Parathyroid adenoma (tissue), 2 donors: Measurements from ENCODE around the gene MS4A15.
"Not testable (repeated sequence)": the region's sequence is repeated elsewhere in the genome, so short reads cannot be mapped to it uniquely, and the experiment has no call there.

Source experiments
- H2AFZ ChIP-seq: fragments of 300-600 bp; sonication (generic); one replicate; pipeline ENCODE4 v1.7.0; 2017; ENCODE audit warnings: antibody characterized with exemption, mild to moderate bottlenecking
- H3K27ac ChIP-seq: fragments of 300-600 bp; sonication (generic); one replicate; pipeline ENCODE4 v1.7.0; 2017
- H3K27me3 ChIP-seq: fragments of 300-600 bp; sonication (generic); one replicate; pipeline ENCODE4 v1.7.0; 2017; ENCODE audit warnings: low read length; ENCODE audit not compliant: control insufficient read depth, insufficient read depth
- H3K36me3 ChIP-seq: fragments of 300-600 bp; sonication (generic); one replicate; pipeline ENCODE4 v1.7.0; 2017; ENCODE audit warnings: low read length; ENCODE audit not compliant: control insufficient read depth, insufficient read depth
- H3K4me1 ChIP-seq: fragments of 300-600 bp; sonication (generic); one replicate; pipeline ENCODE4 v1.7.0; 2017; ENCODE audit warnings: control low read depth
- H3K4me2 ChIP-seq: fragments of 300-600 bp; sonication (generic); one replicate; pipeline ENCODE4 v1.7.0; 2017; ENCODE audit warnings: low read length
- H3K4me3 ChIP-seq: fragments of 300-600 bp; sonication (generic); one replicate; pipeline ENCODE4 v1.7.0; 2017; ENCODE audit warnings: low read depth, low read length
- H3K79me2 ChIP-seq: fragments of 300-600 bp; sonication (generic); one replicate; pipeline ENCODE4 v1.7.0; 2017; ENCODE audit warnings: control low read depth
- H3K9ac ChIP-seq: fragments of 300-600 bp; sonication (generic); one replicate; pipeline ENCODE4 v1.7.0; 2017; ENCODE audit warnings: mild to moderate bottlenecking
- H3K9me3 ChIP-seq: fragments of 300-600 bp; sonication (generic); one replicate; pipeline ENCODE4 v1.7.0; 2017; ENCODE audit warnings: low read length; ENCODE audit not compliant: control insufficient read depth
- CTCF ChIP-seq: fragments of 300-600 bp; sonication (generic); IDR thresholded peaks from one replicate; pipeline ENCODE4 v1.7.0; 2017; ENCODE audit warnings: antibody characterized with exemption, mild to moderate bottlenecking
- donor health status: primary hyperparathyroidism.

MS4A15 gene

GRCh38 chr11:60813324-60813723 is 56.7 kb downstream of the MS4A15 start:
- H3K9me3 ChIP-seq = no peaks in the 10 kb centered on the region
- no peaks in the 10 kb centered on the region for H3K4me1 ChIP-seq
- H3K4me2 ChIP-seq = no peak overlapping the region
- H3K27me3 ChIP-seq = no peaks in the 10 kb centered on the region
- TF ChIP-seq CTCF = no peak
- H3K79me2 ChIP-seq = no peaks in the 10 kb centered on the region
- H3K27ac ChIP-seq = no peak overlapping the region
- no peak overlapping the region for H3K9ac ChIP-seq
- no peaks in the 10 kb centered on the region for H3K36me3 ChIP-seq
- no peak overlapping the region for H2AFZ ChIP-seq
- no peak overlapping the region for H3K4me3 ChIP-seq

- Histone ChIP-seq H3K27ac (no peak overlapping the region), H2AFZ (no peak overlapping the region), H3K9ac (no peak overlapping the region), H3K4me1 (no peaks in the 10 kb centered on the region), H3K4me3 (no peak overlapping the region), H3K9me3 (no peaks in the 10 kb centered on the region), H3K79me2 (no peaks in the 10 kb centered on the region), H3K36me3 (no peaks in the 10 kb centered on the region), H3K4me2 (no peak overlapping the region), H3K27me3 (no peaks in the 10 kb centered on the region)
- TF ChIP-seq CTCF = no peak
Measured at GRCh38 chr11:60814112-60814511, 57.4 kb downstream of the MS4A15 start.

- Histone ChIP-seq H3K4me1 (no peaks in the 10 kb centered on the region), H3K9me3 (no peaks in the 10 kb centered on the region), H3K27ac (no peak overlapping the region), H3K4me2 (no peak overlapping the region), H3K79me2 (no peaks in the 10 kb centered on the region), H3K27me3 (no peaks in the 10 kb centered on the region), H3K4me3 (no peak overlapping the region), H2AFZ (no peak overlapping the region), H3K9ac (no peak overlapping the region), H3K36me3 (no peaks in the 10 kb centered on the region)
- no peak for TF ChIP-seq CTCF
Measured at GRCh38 chr11:60816590-60817157, 60.0 kb downstream of the MS4A15 start.

- H3K79me2 ChIP-seq = no peaks in the 10 kb centered on the region
- H3K4me2 ChIP-seq = no peak overlapping the region
- no peaks in the 10 kb centered on the region for H3K27me3 ChIP-seq
- H3K9ac ChIP-seq = no peak overlapping the region
- H3K4me3 ChIP-seq = no peak overlapping the region
- no peaks in the 10 kb centered on the region for H3K36me3 ChIP-seq
- no peaks in the 10 kb centered on the region for H3K4me1 ChIP-seq
- H3K27ac ChIP-seq = no peak overlapping the region
- no peak for TF ChIP-seq CTCF
- H2AFZ ChIP-seq = no peak overlapping the region
- no peaks in the 10 kb centered on the region for H3K9me3 ChIP-seq
Measured at GRCh38 chr11:60818057-60818456, 61.4 kb downstream of the MS4A15 start.

GRCh38 chr11:60821827-60822599 is 65.3 kb downstream of the MS4A15 start:
- TF ChIP-seq CTCF = no peak
- Histone ChIP-seq H2AFZ (no peak overlapping the region), H3K4me2 (peak overlapping the region; percentile 5), H3K9ac (no peak overlapping the region), H3K79me2 (no peaks in the 10 kb centered on the region), H3K4me3 (no peak overlapping the region), H3K27ac (no peak overlapping the region), H3K4me1 (peaks cover 9% of the 10 kb centered on the region), H3K9me3 (no peaks in the 10 kb centered on the region), H3K36me3 (no peaks in the 10 kb centered on the region), H3K27me3 (no peaks in the 10 kb centered on the region)

GRCh38 chr11:60823745-60824306 is 67.2 kb downstream of the MS4A15 start:
- H3K79me2 ChIP-seq, H3K9ac ChIP-seq, H3K36me3 ChIP-seq, H3K27me3 ChIP-seq, H3K27ac ChIP-seq, H3K9me3 ChIP-seq, H3K4me1 ChIP-seq, H3K4me2 ChIP-seq, H2AFZ ChIP-seq, H3K4me3 ChIP-seq: not testable (repeated sequence)
